ENCODE data around the gene FUT6.

The FUT6 gene

GRCh38 chr19:5804516-5805461 is 34.7 kb downstream of the FUT6 start, which contains the start of gene NRTN:
TSS of gene NRTN (plus strand) at chr19:5805067. CDS start at chr19:5824166, 19,099 bp downstream.
- DNase-seq (ENCODE audit: low read depth) = peak; percentile 40

- DNase-seq (ENCODE audit: low read depth) = peak; percentile 84
Observed at GRCh38 chr19:5803752-5804515, 35.6 kb downstream of the FUT6 start.

- DNase-seq (ENCODE audit: low read depth) = no peak
Observed at GRCh38 chr19:5803441-5803751, 36.1 kb downstream of the FUT6 start.

- DNase-seq (ENCODE audit: low read depth) = no peak
Observed at GRCh38 chr19:5801796-5802619, 37.5 kb downstream of the FUT6 start.

- DNase-seq (ENCODE audit: low read depth) = no peak
Observed at GRCh38 chr19:5800361-5801270, 38.9 kb downstream of the FUT6 start.

- no peak for DNase-seq (ENCODE audit: low read depth)
Observed at GRCh38 chr19:5799247-5800241, 40.0 kb downstream of the FUT6 start.

GRCh38 chr19:5798244-5798643 is 41.3 kb downstream of the FUT6 start:
- no peak for DNase-seq (ENCODE audit: low read depth)

GRCh38 chr19:5795382-5795919 is 44.1 kb downstream of the FUT6 start:
- DNase-seq (ENCODE audit: low read depth) = no peak

GRCh38 chr19:5793188-5793587 is 46.3 kb downstream of the FUT6 start:
- DNase-seq (ENCODE audit: low read depth) = no peak

- no peak for DNase-seq (ENCODE audit: low read depth)
Observed at GRCh38 chr19:5792224-5792623, 47.3 kb downstream of the FUT6 start.

- DNase-seq (ENCODE audit: low read depth) = peak; percentile 93
Observed at GRCh38 chr19:5790559-5791520, 48.7 kb downstream of the FUT6 start, which contains the start of gene DUS3L. TSS of gene DUS3L (minus strand) at chr19:5791163. CDS start at chr19:5791141, 22 bp downstream.

- no peak for DNase-seq (ENCODE audit: low read depth)
Observed at GRCh38 chr19:5789886-5790558, 49.5 kb downstream of the FUT6 start.

GRCh38 chr19:5789351-5789761 is 50.1 kb downstream of the FUT6 start:
- DNase-seq (ENCODE audit: low read depth) = no peak

- DNase-seq (ENCODE audit: low read depth) = no peak
Observed at GRCh38 chr19:5788422-5788821, 51.1 kb downstream of the FUT6 start.

- DNase-seq (ENCODE audit: low read depth) = no peak
Observed at GRCh38 chr19:5787409-5788182, 51.9 kb downstream of the FUT6 start.

- no peak for DNase-seq (ENCODE audit: low read depth)
Observed at GRCh38 chr19:5786593-5787408, 52.7 kb downstream of the FUT6 start.

Data from activated T-cell treated with anti-CD3 and anti-CD28 coated beads for 1 hour (primary cell).